BLaER1 treated with 17β-estradiol and CSF1 and Interleukin-3, amounts not matched to agents 10 nM and 100 nM (cell line): ENCODE results near the gene BRD4.

ENCODE experiments used
- H3K27ac ChIP-seq, 11 experiments: shearing (Covaris generic); formaldehyde crosslinking; 2 replicates each; pipeline ENCODE4 v1.8.1; 2022
- H3K27me3 ChIP-seq, 11 experiments: shearing (Covaris generic); formaldehyde crosslinking; 2 replicates each; pipeline ENCODE4 v1.8.1; 2022
- H3K36me3 ChIP-seq, 11 experiments: shearing (Covaris generic); formaldehyde crosslinking; 2 replicates each; pipeline ENCODE4 v1.8.1; 2022
- H3K4me1 ChIP-seq, 10 experiments: shearing (Covaris generic); formaldehyde crosslinking; 2 replicates each; pipeline ENCODE4 v1.8.1; 2022
- H3K4me2 ChIP-seq, 11 experiments: shearing (Covaris generic); formaldehyde crosslinking; 2 replicates each; pipeline ENCODE4 v1.8.1; 2022
- H3K4me3 ChIP-seq, 10 experiments: shearing (Covaris generic); formaldehyde crosslinking; 2 replicates each; pipeline ENCODE4 v1.8.1; 2022
- H3K9ac ChIP-seq, 11 experiments: shearing (Covaris generic); formaldehyde crosslinking; 2 replicates each; pipeline ENCODE4 v1.8.1; 2022
- H3K9me3 ChIP-seq, 11 experiments: shearing (Covaris generic); formaldehyde crosslinking; replicated peaks in 1 of 11; 2 replicates each; pipeline ENCODE4 v1.8.1; 2022
- H4K20me1 ChIP-seq, 11 experiments: shearing (Covaris generic); formaldehyde crosslinking; 2 replicates each; pipeline ENCODE4 v1.8.1; 2022
- Cebpa-rat ChIP-seq, 11 experiments: shearing (Covaris generic); IDR thresholded peaks; 2 replicates each; pipeline ENCODE4 v1.8.1; 2022

BRD4 gene

GRCh38 chr19:15285896-15286591, 46.3 kb downstream of the BRD4 start:
- no peak overlapping the region for H3K9ac ChIP-seq
- peak overlapping the region; percentile 70 to 86 (median 82) for H3K4me2 ChIP-seq
- H3K27me3 ChIP-seq: no peaks in the 10 kb centered on the region
- peaks cover 100% of the 10 kb centered on the region in 11 experiments for H4K20me1 ChIP-seq
- peaks cover 100% of the 10 kb centered on the region in 10 experiments for H3K4me1 ChIP-seq
- no peaks in the 10 kb centered on the region for H3K9me3 ChIP-seq
- H3K27ac ChIP-seq: peak overlapping the region in 3 of 11 experiments; percentile 6 to 45 (median 10); a peak in 2 of 22 replicates
- no peak overlapping the region for H3K4me3 ChIP-seq
- no peak for TF ChIP-seq Cebpa-rat (IDR thresholded peaks at IDR 0.05)
- H3K36me3 ChIP-seq: peaks cover 0 to 6% (median 0%) of the 10 kb centered on the region in 11 experiments; a peak in 3 of 22 replicates

- no peak overlapping the region; a peak in 1 of 22 replicates for H3K27ac ChIP-seq
- H3K4me1 ChIP-seq: peaks cover 100% of the 10 kb centered on the region in 10 experiments
- H3K4me2 ChIP-seq: peak overlapping the region; percentile 70 to 86 (median 82)
Measured at GRCh38 chr19:15284896-15285295, 47.4 kb downstream of the BRD4 start.

GRCh38 chr19:15284091-15284490, 48.2 kb downstream of the BRD4 start:
- Histone ChIP-seq H3K4me2 (peak overlapping the region; percentile 70 to 86 (median 82)), H3K9ac (0 out of 22 replicates have a peak overlapping the region, but pooled peaks of 1 of the 11 experiments have one; percentile 4), H3K4me1 (peaks cover 99 to 100% (median 100%) of the 10 kb centered on the region in 10 experiments), H3K9me3 (no peaks in the 10 kb centered on the region), H3K27ac (no peak overlapping the region; a peak in 1 of 22 replicates), H4K20me1 (peaks cover 100% of the 10 kb centered on the region in 11 experiments), H3K4me3 (no peak overlapping the region; a peak in 1 of 20 replicates), H3K27me3 (no peaks in the 10 kb centered on the region), H3K36me3 (peaks cover 0 to 16% (median 0%) of the 10 kb centered on the region in 11 experiments; a peak in 5 of 22 replicates)
- no peak for TF ChIP-seq Cebpa-rat (IDR thresholded peaks at IDR 0.05)

More at GRCh38 chr19:15284896-15285295, 47.4 kb downstream of the BRD4 start:
- TF ChIP-seq Cebpa-rat (IDR thresholded peaks at IDR 0.05): no peak
- Histone ChIP-seq H3K27me3 (no peaks in the 10 kb centered on the region), H3K36me3 (peaks cover 0 to 15% (median 0%) of the 10 kb centered on the region in 11 experiments; a peak in 5 of 22 replicates), H3K9ac (no peak overlapping the region), H4K20me1 (peaks cover 100% of the 10 kb centered on the region in 11 experiments), H3K9me3 (no peaks in the 10 kb centered on the region), H3K4me3 (no peak overlapping the region)

- Histone ChIP-seq H3K9me3 (no peaks in the 10 kb centered on the region), H3K4me2 (peak overlapping the region; percentile 70 to 86 (median 82)), H3K27ac (peak overlapping the region in 5 of 11 experiments; percentile 15 to 23 (median 17); a peak in 3 of 22 replicates), H3K27me3 (no peaks in the 10 kb centered on the region), H3K36me3 (peaks cover 0 to 16% (median 0%) of the 10 kb centered on the region in 11 experiments; a peak in 6 of 22 replicates), H3K4me1 (peaks cover 99 to 100% (median 100%) of the 10 kb centered on the region in 10 experiments), H4K20me1 (peaks cover 100% of the 10 kb centered on the region in 11 experiments), H3K9ac (peak overlapping the region in 4 of 11 experiments; percentile 3 to 12 (median 6); a peak in 2 of 22 replicates), H3K4me3 (no peak overlapping the region)
- TF ChIP-seq Cebpa-rat (IDR thresholded peaks at IDR 0.05): no peak
Measured at GRCh38 chr19:15283141-15283883, 49.0 kb downstream of the BRD4 start.

GRCh38 chr19:15282311-15282705, 50.0 kb downstream of the BRD4 start:
- Histone ChIP-seq H3K9me3 (no peaks in the 10 kb centered on the region), H4K20me1 (peaks cover 100% of the 10 kb centered on the region in 11 experiments), H3K4me2 (peak overlapping the region; percentile 70 to 86 (median 82); a peak in 21 of 22 replicates), H3K4me3 (no peak overlapping the region), H3K9ac (no peak overlapping the region), H3K27me3 (no peaks in the 10 kb centered on the region), H3K27ac (no peak overlapping the region), H3K36me3 (peaks cover 0 to 17% (median 2%) of the 10 kb centered on the region in 11 experiments; a peak in 8 of 22 replicates), H3K4me1 (peaks cover 97 to 100% (median 100%) of the 10 kb centered on the region in 10 experiments)
- TF ChIP-seq Cebpa-rat (IDR thresholded peaks at IDR 0.05): no peak

GRCh38 chr19:15280915-15281683, 51.2 kb downstream of the BRD4 start:
- Histone ChIP-seq H3K27me3 (no peaks in the 10 kb centered on the region), H3K4me2 (peak overlapping the region; percentile 33 to 86 (median 81)), H3K27ac (peak overlapping the region in 5 of 11 experiments; percentile 13 to 51 (median 30); a peak in 5 of 22 replicates), H3K4me1 (peaks cover 95 to 100% (median 98%) of the 10 kb centered on the region in 10 experiments), H3K4me3 (no peak overlapping the region), H3K9me3 (no peaks in the 10 kb centered on the region), H4K20me1 (peaks cover 100% of the 10 kb centered on the region in 11 experiments), H3K36me3 (peaks cover 0 to 27% (median 8%) of the 10 kb centered on the region in 11 experiments; a peak in 9 of 22 replicates), H3K9ac (peak overlapping the region in 1 of 11 experiments; percentile 20; a peak in 1 of 22 replicates)
- peak in 3 of 11 experiments; percentile 28 to 70 (median 50); a peak in 2 of 22 replicates for TF ChIP-seq Cebpa-rat (IDR thresholded peaks at IDR 0.05)

- Histone ChIP-seq H3K36me3 (peaks cover 0 to 35% (median 13%) of the 10 kb centered on the region in 11 experiments; a peak in 14 of 22 replicates), H3K4me3 (no peak overlapping the region), H3K27me3 (no peaks in the 10 kb centered on the region), H3K9me3 (no peaks in the 10 kb centered on the region), H3K9ac (peak overlapping the region in 2 of 11 experiments; percentile 6 to 7; a peak in 2 of 22 replicates), H3K4me2 (peak overlapping the region; percentile 33 to 86 (median 81); a peak in 21 of 22 replicates), H4K20me1 (peaks cover 100% of the 10 kb centered on the region in 11 experiments), H3K27ac (peak overlapping the region in 4 of 11 experiments; percentile 8 to 52 (median 20); a peak in 2 of 22 replicates), H3K4me1 (peaks cover 89 to 100% (median 98%) of the 10 kb centered on the region in 10 experiments)
- no peak for TF ChIP-seq Cebpa-rat (IDR thresholded peaks at IDR 0.05)
Measured at GRCh38 chr19:15280048-15280725, 52.2 kb downstream of the BRD4 start.
